Endothelial cell (in vitro differentiated cells): ENCODE results near the gene KRI1. TPM values are rescaled to one million over a fixed set of nuclear protein-coding genes. Genes with fewer than 3 reads are reported as not detected.

Source experiments
- DNase-seq: peaks from one replicate; pipeline ENCODE4 v3.0.0; 2021; ENCODE audit warnings: low spot score
- H3K27ac Mint-ChIP-seq: one replicate; pipeline ENCODE4 v1.8.0; 2021; ENCODE audit warnings: mixed read lengths, inconsistent platforms; ENCODE audit not compliant: unreplicated experiment
- H3K27me3 Mint-ChIP-seq: one replicate; pipeline ENCODE4 v1.8.0; 2021; ENCODE audit warnings: mild to moderate bottlenecking, moderate library complexity, mixed read lengths, inconsistent platforms; ENCODE audit not compliant: unreplicated experiment
- H3K36me3 Mint-ChIP-seq: one replicate; pipeline ENCODE4 v1.8.0; 2021; ENCODE audit warnings: mild to moderate bottlenecking, low read depth, mixed read lengths, inconsistent platforms; ENCODE audit not compliant: unreplicated experiment
- H3K4me1 Mint-ChIP-seq: one replicate; pipeline ENCODE4 v1.8.0; 2021; ENCODE audit warnings: mild to moderate bottlenecking, mixed read lengths, inconsistent platforms; ENCODE audit not compliant: unreplicated experiment
- H3K4me3 Mint-ChIP-seq: one replicate; pipeline ENCODE4 v1.8.0; 2021; ENCODE audit warnings: mild to moderate bottlenecking, mixed read lengths, inconsistent platforms; ENCODE audit not compliant: unreplicated experiment
- H3K9me3 Mint-ChIP-seq: one replicate; pipeline ENCODE4 v1.8.0; 2021; ENCODE audit warnings: mixed read lengths, inconsistent platforms; ENCODE audit not compliant: unreplicated experiment
- CTCF ChIP-seq: fragments of 200-600 bp; sonication (generic); IDR thresholded peaks from one replicate; pipeline ENCODE4 v1.5.0; 2021; ENCODE audit warnings: antibody characterized with exemption; ENCODE audit not compliant: unreplicated experiment
- total RNA-seq: library from RNA; stranded (reverse); fragmentation: NEBNext Ultra II Directional; extraction: Animal tissue kit (Norgen Biotek cat#: 25700); gene quantifications from one replicate; pipeline ENCODE4 v1.2.1, GENCODE V29; 2021; ENCODE audit not compliant: unreplicated experiment

KRI1 gene
- total RNA-seq, 1 donor from 2014 or later = 25.2 TPM

- no peak overlapping the region for H3K27ac Mint-ChIP-seq
- H3K4me1 Mint-ChIP-seq = peaks cover 18% of the 10 kb centered on the region
- peaks cover 7% of the 10 kb centered on the region for H3K36me3 Mint-ChIP-seq
- peaks cover 42% of the 10 kb centered on the region for H3K27me3 Mint-ChIP-seq
- no peaks in the 10 kb centered on the region for H3K9me3 Mint-ChIP-seq
- no peak for DNase-seq
- TF ChIP-seq CTCF = no peak
- peak overlapping the region; percentile 3 for H3K4me3 Mint-ChIP-seq
Observed at GRCh38 chr19:10516064-10516385, 49.8 kb downstream of the KRI1 start.

GRCh38 chr19:10514211-10515145 lies 51.3 kb downstream of the KRI1 start:
- peaks cover 18% of the 10 kb centered on the region for H3K4me1 Mint-ChIP-seq
- H3K9me3 Mint-ChIP-seq = no peaks in the 10 kb centered on the region
- H3K36me3 Mint-ChIP-seq = peaks cover 6% of the 10 kb centered on the region
- H3K27me3 Mint-ChIP-seq = peaks cover 40% of the 10 kb centered on the region
- peak; percentile 26 for TF ChIP-seq CTCF
- H3K27ac Mint-ChIP-seq = no peak overlapping the region
- no peak overlapping the region for H3K4me3 Mint-ChIP-seq
- peak; percentile 50 for DNase-seq

GRCh38 chr19:10513223-10513622 lies 52.6 kb downstream of the KRI1 start:
- no peak overlapping the region for H3K27ac Mint-ChIP-seq
- DNase-seq = no peak
- H3K27me3 Mint-ChIP-seq = peaks cover 29% of the 10 kb centered on the region
- no peak overlapping the region for H3K4me3 Mint-ChIP-seq
- TF ChIP-seq CTCF = no peak
- H3K4me1 Mint-ChIP-seq = peaks cover 11% of the 10 kb centered on the region
- no peaks in the 10 kb centered on the region for H3K36me3 Mint-ChIP-seq
- no peaks in the 10 kb centered on the region for H3K9me3 Mint-ChIP-seq

- Mint-ChIP-seq H3K27ac (no peak overlapping the region), H3K4me3 (no peak overlapping the region), H3K36me3 (no peaks in the 10 kb centered on the region), H3K4me1 (peaks cover 2% of the 10 kb centered on the region), H3K9me3 (no peaks in the 10 kb centered on the region), H3K27me3 (peaks cover 15% of the 10 kb centered on the region)
- TF ChIP-seq CTCF = peak; percentile 91
- DNase-seq = peak; percentile 56
Observed at GRCh38 chr19:10510301-10510802, 55.5 kb downstream of the KRI1 start.

GRCh38 chr19:10508707-10509106 lies 57.1 kb downstream of the KRI1 start:
- TF ChIP-seq CTCF = no peak
- Mint-ChIP-seq H3K36me3 (no peaks in the 10 kb centered on the region), H3K27me3 (peaks cover 8% of the 10 kb centered on the region), H3K9me3 (no peaks in the 10 kb centered on the region), H3K4me3 (no peak overlapping the region), H3K4me1 (no peaks in the 10 kb centered on the region), H3K27ac (no peak overlapping the region)
- DNase-seq = no peak
